Kidney (tissue), 14 donors: ENCODE measurements around the gene LONP1. TPM values are rescaled to one million over a fixed set of nuclear protein-coding genes. Genes with fewer than 3 reads are reported as not detected.

Experiments used
- DNase-seq, 5 donors: peaks; one replicate each; pipeline ENCODE4 v3.0.0-alpha.2; 2013 to 2020
- FAIRE-seq: peaks from 2 replicates; lab custom pipeline; 2012; peaks lifted over from hg19 to GRCh38; lab: Jason Lieb, UNC
- H3K27ac ChIP-seq, 2 donors: one replicate each; pipeline ENCODE4 v1.7.0; 2013; ENCODE audit warnings: low read depth in 2 of 2, low read length in 2 of 2, inconsistent platforms in 1 of 2
- H3K27me3 ChIP-seq: one replicate; pipeline ENCODE4 v1.7.1; 2013; ENCODE audit warnings: low read length, inconsistent platforms; ENCODE audit not compliant: control insufficient read depth, insufficient read depth
- H3K36me3 ChIP-seq, 3 donors: one replicate each; pipeline versions ENCODE4 v1.7.0 to v1.7.1; 2013; ENCODE audit warnings: low read length in 3 of 3, control low read depth in 1 of 3, inconsistent platforms in 1 of 3; ENCODE audit not compliant: insufficient read depth in 3 of 3, control insufficient read depth in 2 of 3
- H3K4me1 ChIP-seq, 3 donors: one replicate each; pipeline versions ENCODE4 v1.7.0 to v1.7.1; 2013; ENCODE audit warnings: low read length in 3 of 3, inconsistent platforms in 1 of 3, low read depth in 1 of 3; ENCODE audit not compliant: control insufficient read depth in 2 of 3, insufficient read depth in 2 of 3
- H3K4me3 ChIP-seq, 3 donors: one replicate each; pipeline versions ENCODE4 v1.7.0 to v1.8.1; 2013; ENCODE audit warnings: low read length in 3 of 3, control low read depth in 1 of 3, inconsistent platforms in 1 of 3
- H3K9ac ChIP-seq, 3 donors: one replicate each; pipeline versions ENCODE4 v1.7.0 to v1.7.1; 2013; ENCODE audit warnings: low read length in 3 of 3, control low read depth in 1 of 3, inconsistent platforms in 1 of 3
- H3K9me3 ChIP-seq, 3 donors: one replicate each; pipeline versions ENCODE4 v1.7.0 to v1.7.1; 2013; ENCODE audit warnings: low read length in 3 of 3, control low read depth in 1 of 3, inconsistent platforms in 1 of 3; ENCODE audit not compliant: control insufficient read depth in 2 of 3, insufficient read depth in 1 of 3
- CTCF ChIP-seq: IDR thresholded peaks from 3 replicates; pipeline ENCODE4 v1.5.1; 2012; ENCODE audit warnings: mild to moderate bottlenecking, moderate library complexity, borderline replicate concordance; ENCODE audit not compliant: insufficient read depth; ENCODE audit errors: extremely low read depth
- intact Hi-C: fragments of 100-400 bp; cut with DNase I; formaldehyde crosslinking; loops from one replicate; pipeline ENCODE4 v1.11.1; 2022
- polyA plus RNA-seq: library from polyadenylated mRNA; stranded (reverse); fragments of 350-450 nt; fragmentation: Illumina TruSeq; extraction: RNeasy Lipid Tissue Mini Kit (QIAGEN cat#74804); gene quantifications from one replicate; pipeline ENCODE4 v1.2.3, GENCODE V29; 2014; ENCODE audit warnings: low read depth, low replicate concordance; ENCODE audit not compliant: insufficient read depth
- total RNA-seq: library from RNA; stranded (reverse); fragmentation: NEBNext Ultra II Directional; extraction: Animal tissue kit (Norgen Biotek cat#: 25700); gene quantifications from one replicate; pipeline ENCODE4 v1.2.1, GENCODE V29; 2021
- donor health status: control.
- donor health status: control.
- donor health status: control.
- donor health status: control.
- donor health status: control.
- donor health status: DM: yes; HTN: yes; CAD: no.
- donor health status: Normal renal cell carcinoma (clear cell type).

Gene LONP1
- total and polyA plus RNA-seq, 2 donors from 2014 or later = 67.1 to 71.5 TPM

GRCh38 chr19:5652261-5652660 lies 67.7 kb downstream of the LONP1 start:
- DNase-seq (no peak), FAIRE-seq (no peak)
- TF ChIP-seq CTCF = no peak
- intact Hi-C loops = no loop called here
- Histone ChIP-seq H3K9me3 (no peaks in the 10 kb centered on the region), H3K27ac (no peak overlapping the region), H3K27me3 (no peaks in the 10 kb centered on the region), H3K4me3 (no peak overlapping the region), H3K36me3 (peaks cover 13 to 77% (median 59%) of the 10 kb centered on the region in 3 donors), H3K9ac (no peak overlapping the region), H3K4me1 (peaks cover 0 to 4% (median 0%) of the 10 kb centered on the region in 3 donors)

- no peaks in the 10 kb centered on the region for H3K27me3 ChIP-seq
- DNase-seq (no peak), FAIRE-seq (no peak)
- no peak overlapping the region for H3K4me3 ChIP-seq
- H3K9me3 ChIP-seq = no peaks in the 10 kb centered on the region
- no peak overlapping the region for H3K27ac ChIP-seq
- H3K4me1 ChIP-seq = peaks cover 0 to 4% (median 0%) of the 10 kb centered on the region in 3 donors
- no peak for TF ChIP-seq CTCF
- intact Hi-C loops = no loop called here
- peaks cover 15 to 82% (median 63%) of the 10 kb centered on the region in 3 donors for H3K36me3 ChIP-seq
- H3K9ac ChIP-seq = no peak overlapping the region
These were observed 68.6 kb downstream of the LONP1 start for GRCh38 chr19:5651361-5651760.

GRCh38 chr19:5648464-5648863 lies 71.5 kb downstream of the LONP1 start:
- peaks cover 12 to 81% (median 64%) of the 10 kb centered on the region in 3 donors for H3K36me3 ChIP-seq
- H3K9me3 ChIP-seq = no peaks in the 10 kb centered on the region
- no peak for TF ChIP-seq CTCF
- no peak overlapping the region for H3K27ac ChIP-seq
- FAIRE-seq = no peak
- H3K27me3 ChIP-seq = no peaks in the 10 kb centered on the region
- H3K4me1 ChIP-seq = no peaks in the 10 kb centered on the region
- no peak for DNase-seq
- intact Hi-C loops = no loop called here
- H3K4me3 ChIP-seq = no peak overlapping the region
- H3K9ac ChIP-seq = no peak overlapping the region

- no peaks in the 10 kb centered on the region for H3K27me3 ChIP-seq
- no peaks in the 10 kb centered on the region for H3K4me1 ChIP-seq
- H3K4me3 ChIP-seq = no peak overlapping the region
- intact Hi-C loops = no loop called here
- no peak overlapping the region for H3K9ac ChIP-seq
- no peaks in the 10 kb centered on the region for H3K9me3 ChIP-seq
- no peak for FAIRE-seq
- no peak overlapping the region for H3K27ac ChIP-seq
- H3K36me3 ChIP-seq = peaks cover 12 to 73% (median 59%) of the 10 kb centered on the region in 3 donors
- no peak for TF ChIP-seq CTCF
- DNase-seq = no peak
These were observed 73.2 kb downstream of the LONP1 start for GRCh38 chr19:5646703-5647102.
